Iris pigment epithelial cell (primary cell): ENCODE data around the gene GPR152.
A peak's percentile ranks its signal among the peaks of the same experiment; 100 is the strongest.

ENCODE experiments used
- DNase-seq: peaks from one replicate; pipeline ENCODE4 v3.0.0-alpha.2; 2011; ENCODE audit warnings: low read depth

GPR152 gene

GRCh38 chr11:67423891-67424613, 28.5 kb downstream of the GPR152 start:
- DNase-seq, result no peak

- DNase-seq, result no peak
Measured at GRCh38 chr11:67423466-67423865, 29.1 kb downstream of the GPR152 start.

GRCh38 chr11:67422891-67423290, 29.6 kb downstream of the GPR152 start:
- no peak for DNase-seq

- DNase-seq, result no peak
Measured at GRCh38 chr11:67421430-67422031, 31.0 kb downstream of the GPR152 start.

- DNase-seq, result peak; percentile 89
Measured at GRCh38 chr11:67420646-67421429, 31.7 kb downstream of the GPR152 start.

GRCh38 chr11:67420147-67420645, 32.3 kb downstream of the GPR152 start:
- no peak for DNase-seq

GRCh38 chr11:67419325-67420049, 33.0 kb downstream of the GPR152 start:
- no peak for DNase-seq

- no peak for DNase-seq
Measured at GRCh38 chr11:67418476-67419281, 33.9 kb downstream of the GPR152 start.

- DNase-seq, result no peak
Measured at GRCh38 chr11:67417425-67417824, 35.1 kb downstream of the GPR152 start.

GRCh38 chr11:67416416-67417335, 35.9 kb downstream of the GPR152 start:
- peak; percentile 29 for DNase-seq

- DNase-seq, result no peak
Measured at GRCh38 chr11:67415501-67416304, 36.8 kb downstream of the GPR152 start, which contains the start of gene CARNS1. Gene CARNS1 (plus strand): TSS chr11:67415678. CDS start chr11:67416200, 522 bp downstream.

- DNase-seq, result no peak
Measured at GRCh38 chr11:67413266-67413849, 39.2 kb downstream of the GPR152 start.

GRCh38 chr11:67412495-67413179, 39.9 kb downstream of the GPR152 start:
- DNase-seq, result no peak

GRCh38 chr11:67411785-67412152, 40.8 kb downstream of the GPR152 start:
- no peak for DNase-seq

- no peak for DNase-seq
Measured at GRCh38 chr11:67410984-67411784, 41.3 kb downstream of the GPR152 start.

- no peak for DNase-seq
Measured at GRCh38 chr11:67410369-67410831, 42.1 kb downstream of the GPR152 start.

GRCh38 chr11:67409781-67410368, 42.7 kb downstream of the GPR152 start:
- DNase-seq, result no peak
